Measurements from ENCODE around the gene GHDC.

Gene GHDC

DNA sequence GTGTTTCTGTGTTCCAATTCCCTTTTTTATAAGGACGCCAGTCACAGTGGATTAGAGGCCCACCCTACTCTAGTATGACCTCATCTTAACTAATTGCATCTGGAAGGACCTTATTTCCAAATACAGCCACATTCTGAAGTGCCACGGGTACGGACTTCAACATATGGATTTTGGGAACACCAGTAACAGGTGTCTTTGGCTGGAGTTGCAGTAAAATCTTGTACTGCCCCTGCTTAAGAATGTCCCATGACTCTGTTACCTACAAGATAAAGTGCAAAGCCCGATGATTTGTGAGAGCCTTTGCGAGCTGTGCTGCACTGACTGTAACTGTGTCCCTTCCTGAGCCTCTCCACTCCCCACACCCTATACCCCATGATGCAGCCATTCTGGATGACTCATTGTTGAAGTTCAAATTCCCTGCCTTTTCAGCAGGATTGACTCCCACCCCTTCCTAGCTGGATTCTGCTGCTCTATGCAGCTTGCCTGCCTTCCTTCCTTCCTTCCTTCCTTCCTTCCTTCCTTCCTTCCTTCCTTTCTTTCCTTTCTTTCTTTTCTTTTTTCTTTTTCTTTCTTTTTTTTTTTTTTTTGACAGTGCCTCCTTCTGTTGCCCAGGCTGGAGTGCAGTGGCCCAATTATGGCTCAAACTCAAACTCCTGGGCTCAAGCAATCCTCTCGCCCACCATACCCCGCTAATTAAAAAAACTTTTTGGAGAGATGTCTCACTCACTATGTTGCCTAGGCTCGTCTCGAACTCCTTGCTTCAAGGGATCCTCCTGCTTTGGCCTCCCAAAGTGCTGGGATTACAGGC, 11.2 kb downstream of the GHDC start:
- no peak for FAIRE-seq

DNA sequence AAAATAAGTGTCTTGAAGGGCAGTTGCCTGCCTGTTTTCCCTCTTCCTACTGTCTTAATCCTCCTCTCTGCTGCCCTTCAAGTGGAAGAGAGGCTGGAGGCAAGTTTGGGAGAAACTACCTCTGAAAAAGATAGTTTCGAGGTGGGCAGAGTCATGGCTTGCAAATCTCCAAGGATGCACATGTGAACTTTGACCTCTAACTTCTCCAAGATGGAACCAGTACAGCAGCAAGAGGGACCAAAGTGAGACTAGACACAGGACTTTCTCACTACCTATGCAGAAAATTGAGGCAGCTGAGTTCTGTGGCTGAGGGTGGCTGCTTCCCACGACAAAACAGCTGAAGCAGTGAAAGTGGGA, 12.5 kb downstream of the GHDC start:
- no peak for FAIRE-seq

DNA sequence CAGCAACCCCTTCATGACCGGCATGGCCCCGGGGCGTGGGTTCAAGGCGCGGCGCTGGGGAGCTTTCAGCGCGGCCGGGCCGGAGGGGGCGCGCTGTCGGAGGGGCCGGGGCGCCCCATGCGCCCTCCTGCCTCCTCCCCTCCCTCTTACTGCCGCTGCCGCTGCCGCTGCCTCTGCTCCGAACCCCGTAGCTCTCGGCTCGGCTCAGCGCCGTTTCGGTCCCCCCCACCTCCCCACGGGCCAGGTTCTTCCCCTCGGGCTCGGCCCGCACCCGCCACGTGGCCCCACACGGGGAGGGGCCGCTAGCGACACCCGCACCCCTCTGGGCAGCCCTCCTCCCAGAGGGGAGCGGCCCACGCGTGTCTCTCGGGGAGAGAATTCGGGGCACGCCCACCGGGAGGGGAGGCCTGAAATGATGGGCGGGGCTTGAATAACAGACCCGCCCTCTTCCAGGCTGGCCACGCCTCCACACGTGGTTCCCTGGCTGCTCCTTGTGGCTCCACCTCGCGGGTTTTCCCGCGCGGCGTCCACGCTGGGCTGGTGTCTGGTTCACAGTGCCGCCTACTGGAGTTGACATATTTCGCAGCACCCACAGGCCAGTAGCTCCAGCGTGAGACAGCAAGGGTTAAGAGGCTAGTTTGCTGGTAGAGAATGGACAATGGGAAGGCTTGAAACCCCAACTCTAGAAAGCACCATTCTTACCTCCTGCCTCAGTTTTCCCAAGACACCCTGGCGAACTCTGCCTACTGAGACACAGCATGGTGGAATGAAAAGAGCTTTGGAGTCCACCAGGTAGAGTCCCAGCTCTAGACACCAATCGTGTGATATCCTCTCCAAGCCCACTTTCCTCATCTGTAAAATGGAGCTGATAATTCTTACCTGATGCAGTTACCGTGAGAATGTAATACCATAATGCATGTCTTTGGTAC, 13.1 kb downstream of the GHDC start, which contains the start of gene KCNH4:
TSS of gene KCNH4 (minus strand) at position 221 of the 929 bp plus-strand sequence. CDS start at position 24, 197 bp downstream.
- no peak for FAIRE-seq

DNA sequence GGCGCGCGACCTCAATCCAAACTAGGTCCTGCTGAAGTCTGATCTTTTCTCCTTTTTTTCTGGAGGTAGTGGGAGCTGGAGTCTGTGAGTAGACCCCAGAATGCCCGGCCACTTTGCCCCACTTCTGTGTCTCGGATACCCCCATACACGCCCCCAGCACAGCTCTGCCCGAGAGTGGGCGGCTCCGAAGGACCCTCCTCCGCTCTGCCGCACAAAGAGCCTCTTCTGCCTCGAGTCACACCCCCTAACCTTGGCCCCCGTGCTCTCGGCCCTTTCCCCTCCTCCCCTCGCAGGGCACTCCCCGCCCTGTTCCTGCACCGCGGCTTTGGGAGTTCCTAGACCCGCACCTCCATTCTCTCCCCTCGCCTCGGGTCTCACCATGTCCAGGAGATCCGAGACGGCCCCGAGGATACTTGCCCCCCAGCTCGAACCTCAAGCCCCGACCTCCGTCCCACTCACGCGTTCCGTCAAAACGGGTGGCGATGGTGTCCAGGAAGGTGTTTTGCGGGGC, 13.8 kb downstream of the GHDC start:
- no peak for FAIRE-seq

DNA sequence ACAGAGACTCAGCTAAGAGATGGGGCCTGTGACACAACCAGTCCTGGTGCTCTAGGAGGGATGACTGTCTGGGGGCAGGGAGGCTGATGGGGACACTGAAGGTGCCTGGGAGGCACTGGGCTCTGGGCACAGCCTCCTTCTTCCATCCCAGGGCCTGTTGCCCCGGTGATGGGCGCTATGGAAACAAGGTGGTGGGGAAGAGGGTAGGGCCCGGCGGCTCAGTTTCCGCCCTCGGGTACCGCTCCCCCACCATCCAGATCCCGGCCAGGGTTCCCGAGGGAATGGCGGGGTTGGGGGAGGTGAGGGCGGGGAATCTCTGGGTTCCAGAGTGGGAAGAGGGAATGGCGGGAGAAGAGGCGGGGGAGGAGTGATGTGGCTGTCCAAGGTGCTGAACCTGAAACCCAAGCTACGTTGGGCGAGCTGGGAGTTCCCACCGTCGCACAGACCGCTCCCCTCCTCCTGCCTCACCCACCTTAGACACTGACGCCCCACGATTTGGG, 14.3 kb downstream of the GHDC start:
- no peak for FAIRE-seq

DNA sequence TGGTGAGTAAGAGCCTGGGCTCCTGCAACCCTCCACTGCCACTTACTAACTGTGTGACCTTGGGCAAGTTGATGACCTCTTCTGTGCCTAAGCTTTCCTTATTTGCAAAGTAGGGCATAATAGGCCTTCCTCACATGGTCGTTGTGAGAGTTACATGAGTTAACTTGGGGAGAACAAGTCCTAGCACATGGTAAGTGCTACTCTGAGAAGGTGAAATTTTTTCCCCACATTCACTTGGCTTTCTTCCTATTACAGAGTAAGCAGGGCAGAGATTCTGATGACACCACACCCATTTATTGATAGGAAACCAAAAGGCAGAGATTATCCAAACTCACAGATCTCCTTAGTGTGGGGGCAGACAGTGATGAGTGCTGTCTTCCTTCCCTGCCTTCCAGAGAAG, 15.0 kb downstream of the GHDC start:
- FAIRE-seq = no peak

DNA sequence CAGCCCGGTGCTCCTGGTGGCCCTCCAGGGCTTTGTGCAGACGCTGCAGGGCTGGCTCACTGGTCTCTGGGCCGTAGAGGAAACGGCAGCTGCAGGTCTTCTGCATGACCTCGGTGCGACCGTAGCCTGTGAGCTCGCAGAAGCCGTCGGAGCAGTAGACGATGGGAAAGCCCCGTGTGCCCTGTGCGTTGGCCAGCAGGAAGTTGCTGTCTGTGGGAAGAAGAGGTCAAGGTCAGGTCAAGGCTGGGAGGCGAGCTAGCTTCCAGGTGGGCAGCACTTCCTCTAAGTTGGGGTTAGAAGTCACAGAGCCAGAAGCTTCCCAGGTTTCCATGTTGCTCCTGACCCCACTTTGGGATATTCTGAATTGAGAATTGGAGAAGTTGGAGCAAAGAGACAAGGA, 15.5 kb downstream of the GHDC start:
- no peak for FAIRE-seq

DNA sequence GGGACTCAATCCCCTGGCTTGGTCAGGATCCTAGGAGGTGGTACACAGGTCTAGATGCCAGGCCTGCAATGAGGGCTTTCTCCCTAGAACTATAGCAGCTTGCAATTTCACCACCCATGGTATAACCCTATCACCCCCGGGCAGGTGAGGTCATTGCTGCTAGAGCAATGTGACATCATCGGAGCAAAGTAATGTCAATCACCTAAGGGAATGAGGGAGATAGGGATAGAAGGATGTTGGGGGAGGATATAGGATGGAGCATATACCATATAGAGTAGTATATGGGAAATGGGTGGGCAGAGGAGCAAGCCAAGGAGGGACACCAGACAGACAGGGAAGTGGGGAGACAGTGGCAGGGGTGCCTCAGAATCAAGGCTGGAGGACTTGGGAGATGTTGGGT, 16.6 kb downstream of the GHDC start:
- no peak for FAIRE-seq

DNA sequence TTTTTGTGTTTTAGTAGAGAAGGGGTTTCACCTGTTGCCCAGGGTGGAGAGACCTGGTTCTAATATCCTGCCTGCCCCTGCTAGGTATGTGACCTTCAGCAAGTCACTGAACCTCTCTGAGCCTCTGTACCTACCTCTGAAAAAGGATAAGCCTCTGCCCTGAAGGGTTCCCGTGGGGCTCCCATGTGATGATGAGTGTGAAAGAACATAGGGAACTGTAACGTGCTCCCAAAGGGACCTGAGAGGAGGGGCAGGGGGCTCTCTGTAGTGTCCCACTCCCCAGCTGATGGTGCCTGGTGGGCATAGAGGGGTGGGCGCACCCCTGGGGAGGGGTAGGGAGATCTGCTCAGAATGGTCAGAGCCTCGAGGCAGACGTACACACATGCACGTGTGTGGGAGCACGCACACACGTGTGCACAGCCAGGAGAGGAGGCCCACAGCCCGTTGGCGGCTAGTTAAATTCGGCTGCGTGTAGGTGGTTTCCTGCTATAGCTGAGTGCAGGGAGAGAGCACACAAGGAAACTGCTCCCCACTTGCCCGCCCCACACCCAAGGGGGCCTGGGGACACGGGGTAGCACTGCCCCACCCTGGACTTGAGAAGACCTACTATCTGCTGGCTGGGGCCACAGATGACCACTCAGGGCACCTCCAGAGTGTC, 20.0 kb downstream of the GHDC start:
- FAIRE-seq = no peak

DNA sequence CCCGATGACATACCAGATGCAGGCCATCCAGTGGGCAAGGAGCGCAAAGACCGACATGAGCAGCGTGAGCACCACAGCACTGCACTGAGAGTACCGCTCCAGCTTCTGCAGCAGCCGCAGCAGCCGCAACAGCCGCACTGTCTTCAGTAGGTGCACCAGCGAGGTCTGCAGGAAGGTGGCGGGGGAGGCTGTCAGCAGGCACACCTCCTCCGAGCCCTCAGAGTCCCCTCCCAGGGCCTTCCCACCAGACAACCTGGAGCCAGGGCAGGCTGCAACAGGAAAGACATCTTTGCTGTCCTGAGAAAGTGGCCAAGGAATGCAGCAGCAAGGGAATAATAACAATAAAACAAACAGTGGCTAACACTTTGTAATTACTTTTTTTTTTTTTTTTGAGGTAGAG, 22.5 kb downstream of the GHDC start:
- no peak for FAIRE-seq

DNA sequence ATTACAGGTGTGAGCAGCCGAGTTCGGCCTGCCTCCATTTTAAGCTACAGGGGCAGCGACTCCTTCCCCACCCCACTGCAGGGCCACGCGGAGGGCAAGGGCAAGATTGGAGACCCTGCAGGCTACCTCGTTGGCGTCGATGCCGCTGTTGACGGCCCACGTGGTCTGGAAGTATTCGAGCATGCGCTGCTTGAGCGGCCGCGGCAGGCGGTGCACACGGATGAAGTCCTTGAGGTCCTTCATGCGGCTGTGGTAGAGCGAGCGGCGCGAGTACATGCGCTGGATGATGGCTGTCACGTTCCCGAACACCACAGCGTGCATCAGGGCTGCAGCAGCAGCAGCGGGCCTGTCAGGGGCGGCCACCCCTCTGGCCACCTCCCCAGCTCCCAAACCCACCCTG, 24.9 kb downstream of the GHDC start:
- FAIRE-seq = no peak

DNA sequence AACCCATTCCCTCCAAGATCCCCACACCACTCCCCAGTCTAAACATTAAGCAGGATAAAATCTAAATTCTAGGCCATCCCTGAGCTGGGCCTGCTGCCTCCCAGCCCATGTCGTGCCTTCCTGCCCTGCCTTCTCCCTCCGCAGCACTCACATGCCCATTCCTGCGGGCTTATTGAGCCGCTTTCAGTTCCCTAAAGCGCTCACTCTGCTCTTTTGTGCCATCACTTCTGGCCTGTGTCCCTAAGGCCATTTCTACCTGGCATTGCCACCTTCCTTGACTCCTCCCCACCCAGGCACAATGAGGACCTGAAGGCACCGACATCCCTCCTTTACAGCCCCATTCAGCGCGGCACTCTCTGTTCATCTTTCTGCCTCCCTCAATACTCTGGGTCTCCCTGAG, 26.5 kb downstream of the GHDC start:
- FAIRE-seq = no peak

DNA sequence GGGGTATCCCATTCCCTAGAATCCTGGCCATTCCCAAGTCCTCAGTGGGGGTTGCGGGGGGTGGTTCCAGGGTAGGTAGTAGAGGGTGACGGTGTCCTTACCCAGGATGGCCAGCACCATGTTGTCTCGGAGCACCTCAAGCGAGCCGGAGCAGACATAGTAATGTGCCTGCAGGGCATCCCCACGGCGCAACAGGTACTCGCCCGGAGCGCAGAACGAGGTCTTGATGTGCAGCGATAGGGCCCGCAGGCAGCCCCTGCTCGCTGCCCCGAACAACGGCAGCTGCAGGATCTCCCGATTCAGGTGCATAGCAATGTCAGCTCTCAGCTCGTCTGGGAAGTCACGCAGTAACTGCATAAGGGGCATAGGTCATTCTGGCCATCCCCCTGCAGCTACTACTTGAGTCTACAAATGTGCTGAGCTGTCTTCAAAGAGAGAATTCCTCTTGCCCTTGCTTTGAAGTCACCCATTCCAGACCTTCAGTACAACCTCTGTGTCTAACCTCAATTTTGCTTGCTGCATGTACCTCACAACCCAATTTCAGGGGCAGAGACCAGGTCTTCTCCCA, 28.0 kb downstream of the GHDC start:
- no peak for FAIRE-seq

DNA sequence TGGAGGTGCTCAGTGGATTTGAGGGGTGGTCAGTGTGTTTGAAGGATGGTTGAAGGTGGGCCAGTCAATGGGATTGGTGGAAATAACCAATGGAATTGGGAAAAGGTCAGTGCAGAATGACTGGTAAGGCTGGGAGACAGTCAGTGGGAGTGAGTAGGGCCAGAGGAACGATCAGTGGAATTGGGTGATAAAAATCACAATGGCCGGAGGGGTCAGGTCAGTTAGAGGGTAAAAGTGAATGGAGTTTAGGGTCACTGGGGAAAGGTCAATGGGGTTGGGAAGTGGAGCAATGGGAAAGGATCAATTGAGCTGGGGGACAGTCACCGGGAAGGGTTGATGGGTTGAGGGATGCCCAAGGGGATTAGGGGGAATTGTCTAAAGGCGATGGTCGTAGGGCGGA, 28.5 kb downstream of the GHDC start:
- FAIRE-seq = no peak

DNA sequence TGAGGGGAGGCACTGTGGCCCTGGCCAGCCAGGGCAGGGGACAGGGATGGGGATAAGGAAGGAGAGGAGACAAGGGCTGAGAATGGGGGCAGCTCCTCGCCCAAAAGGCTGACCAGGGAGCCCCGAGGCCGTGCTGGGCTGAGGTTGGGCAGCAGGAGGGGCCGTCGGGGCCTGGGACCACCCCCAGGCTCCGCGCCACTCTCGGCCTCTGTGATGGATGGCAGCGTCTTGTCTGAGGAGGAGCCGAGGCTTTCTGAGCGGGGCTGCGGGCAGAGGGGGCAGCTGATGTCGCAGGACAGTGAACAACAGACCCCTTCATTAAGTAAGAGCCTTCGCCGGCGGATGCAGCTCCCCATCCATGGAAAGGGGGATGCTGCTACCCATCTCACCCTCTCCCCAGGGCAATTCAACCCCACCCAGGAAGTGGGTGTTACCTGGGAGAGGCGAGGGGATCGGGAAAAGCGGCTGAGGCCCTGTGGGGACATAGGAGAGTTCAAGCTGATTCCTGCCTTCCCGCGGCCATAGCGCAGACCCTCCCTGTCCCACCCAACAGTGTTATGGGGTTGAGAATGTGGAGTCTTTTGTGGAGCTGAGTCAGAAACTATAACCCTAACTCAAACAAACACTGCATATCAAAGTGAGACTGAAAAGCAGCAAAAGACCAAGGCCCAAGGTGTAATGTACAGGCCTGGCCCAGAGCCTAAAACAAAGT, 30.4 kb downstream of the GHDC start:
- FAIRE-seq = no peak

DNA sequence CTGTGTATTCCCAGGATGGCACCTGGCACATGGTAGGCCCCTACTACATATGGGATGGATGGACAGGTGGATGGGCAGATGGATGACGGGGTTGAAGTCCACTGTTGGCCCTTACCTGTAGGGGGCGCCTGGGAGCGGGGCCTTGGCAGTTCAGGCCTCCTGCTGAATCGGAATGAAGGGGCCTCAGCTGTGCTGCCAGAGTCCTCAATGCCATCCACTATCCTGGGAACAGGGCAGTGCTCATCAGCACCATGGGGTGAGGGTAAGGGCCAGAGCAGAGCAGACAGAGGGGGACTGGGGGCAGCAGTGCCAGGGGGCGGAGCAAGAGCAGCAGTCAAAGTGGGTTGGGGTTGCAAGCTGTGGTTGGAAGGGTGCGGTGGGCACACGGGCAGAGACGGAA, 31.2 kb downstream of the GHDC start:
- no peak for FAIRE-seq

DNA sequence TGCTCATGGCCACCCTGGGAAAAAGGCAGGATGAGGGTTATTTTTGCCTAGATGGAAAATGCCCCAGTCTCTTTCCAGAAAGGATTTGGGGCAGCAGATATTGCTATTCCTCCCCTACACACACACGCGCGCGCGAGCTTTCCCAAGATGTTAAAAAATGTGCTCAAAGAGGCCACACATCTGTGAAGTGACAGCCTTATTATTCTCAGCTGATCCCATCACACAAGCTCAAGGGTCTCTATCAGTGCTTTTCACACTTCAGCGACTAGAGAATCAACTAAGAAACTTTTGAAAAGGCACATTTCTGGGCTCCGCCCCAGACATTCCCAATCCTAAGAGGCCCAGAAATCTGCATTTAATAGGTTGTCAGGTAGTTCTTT, 33.8 kb downstream of the GHDC start:
- no peak for FAIRE-seq

DNA sequence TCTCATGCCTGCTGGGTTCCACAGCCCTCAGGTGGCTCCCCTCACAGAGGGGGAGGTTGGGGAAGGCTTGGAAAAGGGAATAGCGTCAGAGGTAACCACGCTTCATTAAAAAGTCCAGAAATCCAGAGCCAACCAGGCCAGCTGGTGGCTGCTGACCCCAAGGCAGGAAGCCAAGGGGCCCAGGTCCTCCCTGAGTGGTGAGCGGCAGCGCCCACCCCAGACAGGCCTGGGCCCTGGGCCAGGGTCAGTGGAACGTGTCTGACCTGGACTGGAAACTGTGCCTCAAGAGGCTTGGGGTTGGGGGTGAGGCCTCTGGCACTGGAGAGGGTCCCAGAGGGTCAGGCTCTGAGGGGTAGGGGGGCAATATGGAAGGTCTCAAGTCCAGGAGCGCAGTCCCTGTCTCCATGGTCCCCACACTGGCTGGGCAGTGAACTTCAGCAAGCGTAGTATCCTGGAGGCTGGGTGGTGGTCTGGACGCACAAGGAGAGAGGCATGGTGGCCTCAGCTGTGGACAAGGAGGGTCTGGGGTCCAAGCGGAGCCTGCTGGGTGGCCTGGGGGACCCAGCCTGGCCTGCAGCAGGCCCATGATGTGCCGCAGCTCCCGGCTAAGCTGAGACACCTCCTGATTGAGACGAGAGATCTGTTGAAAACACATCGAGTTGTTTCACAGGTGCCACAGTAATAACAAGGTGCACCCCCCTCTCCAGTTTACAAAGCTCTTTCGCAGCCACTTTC, 34.3 kb downstream of the GHDC start:
- no peak for FAIRE-seq

DNA sequence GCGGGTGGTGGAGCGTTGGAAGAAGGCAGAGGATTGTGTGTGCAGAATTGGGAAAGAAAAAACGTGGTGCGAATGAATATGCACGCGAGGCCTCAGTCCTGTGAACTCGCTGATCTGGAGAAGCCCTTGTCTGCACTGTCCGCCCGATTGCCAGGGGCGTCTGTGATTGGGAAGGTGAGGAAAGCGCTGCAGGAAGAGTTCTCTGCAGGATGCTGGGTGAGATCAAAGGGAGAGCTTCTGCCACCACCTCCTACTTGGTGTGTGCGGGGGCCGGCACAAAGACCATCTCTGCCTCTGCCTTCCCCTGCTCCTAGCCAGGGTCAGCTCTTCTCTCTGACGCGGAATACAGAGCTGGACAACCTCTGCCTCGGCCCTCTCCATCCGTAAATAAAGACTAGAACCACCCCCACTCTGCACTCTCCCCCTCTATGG, 38.7 kb downstream of the GHDC start:
- FAIRE-seq = no peak

DNA sequence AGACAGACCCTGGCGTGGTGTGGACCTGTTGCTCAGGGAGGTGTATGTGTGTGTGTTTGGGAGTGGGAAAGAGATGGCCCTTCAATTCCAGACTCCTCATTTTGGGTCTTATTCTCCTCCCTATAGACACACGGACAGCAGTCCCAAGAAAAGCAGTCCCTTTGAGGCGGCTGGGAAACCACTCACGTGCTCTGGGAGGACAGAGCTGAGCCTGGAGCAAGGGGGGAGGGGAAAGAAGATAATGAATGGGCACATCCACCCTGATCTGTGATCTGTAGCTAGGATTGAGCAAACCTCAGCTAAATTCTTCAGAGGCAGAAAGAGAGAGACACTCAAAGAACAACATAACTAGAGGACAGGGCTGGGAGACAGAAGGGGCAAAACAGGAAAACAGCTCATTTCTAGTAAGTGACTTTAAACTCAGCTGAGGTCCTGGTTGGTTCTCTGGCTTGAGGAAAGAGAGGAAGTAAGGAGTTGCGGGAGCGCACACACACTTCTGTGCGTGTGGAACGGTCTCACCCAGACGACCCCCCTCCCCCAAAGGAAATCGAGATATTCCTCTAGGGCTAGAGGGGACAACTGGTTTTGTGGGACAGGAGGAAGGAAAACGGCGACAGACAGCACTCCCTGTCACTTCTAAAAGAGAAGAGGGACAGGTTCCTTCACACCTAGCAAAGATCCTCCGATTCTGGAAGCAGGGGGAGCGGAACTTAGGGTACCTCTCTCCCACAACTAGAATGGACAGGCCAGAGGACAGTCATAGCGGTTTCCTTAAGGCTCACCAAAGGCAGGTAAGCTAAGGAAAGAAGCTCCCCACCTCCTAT, 40.2 kb downstream of the GHDC start:
- no peak for FAIRE-seq
